HG02678 (cell line): ENCODE measurements around the gene FGR.

Experiments
- ATAC-seq: cut with Tn5 transposase; IDR thresholded peaks from one replicate; pipeline ENCODE4 v1.9.1; 2021; ENCODE audit warnings: mild to moderate bottlenecking, moderate library complexity; ENCODE audit not compliant: unreplicated experiment

FGR gene

DNA sequence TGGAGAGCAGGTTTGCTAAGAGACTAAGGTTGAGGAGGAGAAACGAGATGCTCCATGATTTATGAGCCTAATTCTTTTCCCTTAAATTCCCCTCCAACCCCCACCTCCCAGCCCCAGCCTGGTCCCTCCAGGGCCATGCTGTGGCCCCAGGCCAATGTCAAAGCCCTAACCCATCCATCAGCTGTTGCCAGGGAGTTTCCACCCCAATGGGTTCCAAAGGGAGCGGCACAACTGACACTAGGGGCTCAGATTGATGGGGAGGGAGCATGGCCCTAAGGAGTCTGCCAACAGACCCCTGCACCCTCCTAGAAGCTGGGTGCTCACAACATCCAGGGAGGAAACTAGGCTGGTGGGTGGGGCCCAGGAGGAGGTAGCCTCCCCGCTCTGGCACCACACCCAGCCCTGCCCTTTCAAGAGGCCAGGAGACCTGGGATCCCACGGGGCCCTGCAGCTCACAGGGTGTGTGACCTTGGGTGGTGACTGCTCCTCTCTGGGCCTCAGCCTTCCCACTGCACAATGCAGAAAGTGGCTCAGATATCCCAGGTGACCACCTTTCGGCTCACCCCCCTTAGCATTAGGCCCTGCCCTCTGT lies 44.0 kb downstream of the FGR start:
- ATAC-seq = no peak

DNA sequence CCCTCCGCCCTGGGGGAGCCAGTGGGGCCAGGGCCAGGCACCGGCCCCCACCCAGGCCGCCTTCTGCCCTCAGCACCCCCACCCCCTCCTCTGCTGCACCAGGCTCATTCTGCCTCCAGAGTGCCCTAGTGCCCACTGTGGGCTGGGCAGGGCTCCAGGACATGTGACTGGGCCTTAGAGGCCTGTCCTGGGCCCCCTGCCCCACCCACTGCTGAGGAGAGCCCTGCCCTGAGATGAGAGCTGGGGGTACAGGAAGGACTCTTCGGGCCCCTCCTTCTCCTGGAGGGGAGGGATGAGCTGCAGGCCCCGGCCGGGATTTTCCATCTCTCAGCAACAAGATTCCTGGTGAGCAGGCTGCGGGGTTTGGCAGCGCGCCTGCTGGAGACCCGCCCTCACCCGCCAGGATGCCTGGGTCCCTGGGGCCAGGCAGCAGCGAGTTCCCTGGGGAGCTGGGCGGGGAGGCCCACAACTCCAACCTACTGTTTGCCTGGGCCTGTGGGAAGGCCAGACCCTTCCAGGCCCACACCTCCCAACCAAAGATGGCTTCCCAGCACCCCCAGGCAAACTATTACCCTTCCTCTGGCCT lies 45.1 kb downstream of the FGR start:
- ATAC-seq = no peak

DNA sequence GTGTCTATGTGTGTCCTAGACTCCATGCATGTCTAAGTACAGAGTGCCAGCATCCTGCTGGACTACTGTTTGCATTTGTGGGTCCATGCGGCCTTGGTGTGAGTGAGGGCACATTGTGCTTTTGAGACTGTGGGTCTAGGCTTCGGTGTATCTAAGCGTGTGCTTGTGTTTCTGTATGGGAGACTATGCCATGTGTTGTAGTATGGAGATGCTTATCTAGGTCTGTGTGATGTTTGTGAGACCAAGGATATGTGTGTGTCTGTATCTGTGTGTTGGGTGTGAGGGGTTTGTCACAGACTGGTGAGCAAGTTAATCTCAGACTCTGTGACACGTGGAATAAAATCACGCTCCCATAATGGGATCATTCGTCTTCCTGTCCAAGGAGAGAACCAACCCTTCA lies 45.5 kb downstream of the FGR start:
- no peak for ATAC-seq

DNA sequence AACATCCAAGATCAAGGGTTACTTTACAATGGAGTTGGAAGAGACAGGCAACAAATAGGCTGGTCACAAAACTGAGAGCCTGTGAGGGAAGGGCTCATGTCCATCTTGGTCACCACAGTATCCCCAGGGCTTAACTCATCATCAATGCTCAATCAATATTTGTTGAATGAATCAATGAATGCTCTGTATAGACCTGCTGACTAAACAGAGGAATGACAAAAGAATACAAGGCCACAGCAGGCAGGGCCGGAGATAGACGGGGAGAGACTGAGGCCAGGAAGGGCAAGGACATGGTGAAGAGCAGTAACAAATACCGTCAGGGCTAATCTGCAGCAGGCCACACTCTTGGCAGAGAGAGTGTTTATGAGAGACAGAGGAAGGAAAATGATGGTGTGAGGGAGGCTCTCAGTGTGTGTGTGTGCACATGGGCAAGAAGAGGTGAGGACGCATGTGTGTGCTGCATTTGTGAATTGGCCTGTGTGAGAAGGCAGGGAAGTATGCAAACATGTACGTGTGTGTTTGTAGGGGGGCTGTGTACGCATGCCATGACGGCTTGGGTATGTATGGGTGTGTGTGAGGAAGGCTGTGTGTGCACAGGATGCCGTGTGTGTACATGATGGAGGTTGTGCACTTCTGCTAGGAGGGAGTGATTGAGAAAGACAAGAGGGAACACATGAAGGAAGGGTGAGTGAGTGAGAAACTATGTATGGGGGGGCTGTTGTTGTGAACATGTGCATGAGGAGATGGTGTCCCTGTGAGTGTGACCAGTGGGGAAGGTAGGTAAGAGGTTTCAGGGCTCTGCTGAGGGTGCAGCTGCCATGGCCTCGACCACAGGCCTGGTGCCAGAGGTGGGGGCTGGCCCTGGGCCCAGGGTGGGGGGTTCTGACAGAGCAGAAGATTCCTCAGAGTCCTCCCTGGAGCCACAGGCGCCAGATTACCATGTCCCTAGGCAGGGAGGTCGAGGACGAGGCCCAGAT lies 46.4 kb downstream of the FGR start:
- ATAC-seq = no peak

DNA sequence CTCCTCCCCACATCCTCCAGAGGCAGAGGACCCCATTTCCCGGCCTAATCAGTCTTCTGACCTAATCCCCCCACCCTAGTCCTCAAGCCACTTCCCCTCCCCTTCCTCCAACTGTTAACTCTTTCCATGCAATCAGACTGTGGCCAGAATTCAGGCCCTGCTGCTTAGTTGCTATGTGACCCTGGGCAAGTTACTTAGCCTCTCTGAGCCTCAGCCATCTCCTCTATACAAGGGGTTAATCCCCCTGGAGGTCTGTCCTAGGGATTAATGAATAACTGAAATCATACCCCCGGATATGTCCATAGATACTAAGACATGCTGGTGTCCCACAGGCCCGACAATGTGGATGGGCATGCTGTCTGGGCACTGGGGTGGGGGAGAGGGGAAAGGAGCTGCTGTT lies 49.3 kb downstream of the FGR start:
- ATAC-seq = no peak

DNA sequence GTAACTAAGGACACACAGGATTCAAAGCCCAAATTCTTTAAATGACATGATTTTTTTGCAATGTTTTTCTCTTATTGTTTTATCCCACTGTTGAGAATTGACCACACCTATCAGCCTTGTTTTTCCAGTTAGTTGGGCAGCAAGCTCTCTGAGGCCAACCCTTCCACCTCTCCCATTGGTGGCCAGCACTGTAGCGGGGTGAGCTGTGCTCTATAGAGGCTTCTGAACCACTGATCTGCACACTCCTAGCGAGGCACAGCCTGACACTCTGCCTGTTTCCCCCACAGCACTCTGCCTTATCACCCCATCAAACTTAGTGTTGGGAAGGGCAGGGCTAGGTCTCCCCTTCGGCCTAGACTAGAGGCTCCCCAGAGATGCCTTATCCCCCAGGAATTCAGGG lies 50.5 kb downstream of the FGR start:
- no peak for ATAC-seq

DNA sequence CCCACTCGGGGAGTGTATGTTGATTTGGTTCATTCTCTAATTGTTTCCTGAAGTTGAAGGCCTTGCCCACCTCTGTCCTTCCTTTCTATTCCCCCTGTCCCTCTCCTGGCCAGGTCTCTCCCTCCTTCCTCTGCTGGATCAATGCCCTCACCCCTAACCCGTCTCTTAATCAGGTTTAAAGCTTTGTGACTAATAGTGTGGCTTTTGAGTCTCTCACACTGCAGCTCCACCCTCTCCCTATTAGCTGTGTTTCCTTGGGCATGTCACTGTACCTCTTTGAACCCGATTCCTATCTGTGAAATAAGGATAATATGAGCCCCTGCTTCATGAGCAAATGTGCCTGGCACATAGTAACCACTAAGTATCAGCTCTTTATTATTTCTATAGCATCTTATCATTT lies 51.5 kb downstream of the FGR start:
- ATAC-seq = no peak

DNA sequence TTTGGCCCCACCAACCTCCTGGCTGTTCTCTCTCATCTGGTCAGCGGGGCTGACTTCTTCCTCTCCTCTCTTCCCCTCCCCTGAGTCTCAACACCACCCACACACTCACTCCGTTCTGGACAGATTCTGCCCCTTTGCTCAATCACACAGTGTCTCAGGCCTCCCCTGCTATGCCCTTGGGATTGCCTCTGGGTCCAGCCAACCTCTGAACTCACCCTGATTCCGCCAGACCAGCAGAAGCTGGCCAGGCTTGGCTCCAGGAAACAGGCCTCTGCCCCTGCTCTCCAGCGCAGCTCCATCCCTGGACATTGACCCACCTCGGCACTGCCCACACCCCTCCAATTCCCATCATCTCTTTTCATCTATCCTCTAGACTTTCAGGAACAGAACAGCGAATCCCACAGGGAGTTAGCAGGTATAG lies 53.2 kb downstream of the FGR start:
- no peak for ATAC-seq

DNA sequence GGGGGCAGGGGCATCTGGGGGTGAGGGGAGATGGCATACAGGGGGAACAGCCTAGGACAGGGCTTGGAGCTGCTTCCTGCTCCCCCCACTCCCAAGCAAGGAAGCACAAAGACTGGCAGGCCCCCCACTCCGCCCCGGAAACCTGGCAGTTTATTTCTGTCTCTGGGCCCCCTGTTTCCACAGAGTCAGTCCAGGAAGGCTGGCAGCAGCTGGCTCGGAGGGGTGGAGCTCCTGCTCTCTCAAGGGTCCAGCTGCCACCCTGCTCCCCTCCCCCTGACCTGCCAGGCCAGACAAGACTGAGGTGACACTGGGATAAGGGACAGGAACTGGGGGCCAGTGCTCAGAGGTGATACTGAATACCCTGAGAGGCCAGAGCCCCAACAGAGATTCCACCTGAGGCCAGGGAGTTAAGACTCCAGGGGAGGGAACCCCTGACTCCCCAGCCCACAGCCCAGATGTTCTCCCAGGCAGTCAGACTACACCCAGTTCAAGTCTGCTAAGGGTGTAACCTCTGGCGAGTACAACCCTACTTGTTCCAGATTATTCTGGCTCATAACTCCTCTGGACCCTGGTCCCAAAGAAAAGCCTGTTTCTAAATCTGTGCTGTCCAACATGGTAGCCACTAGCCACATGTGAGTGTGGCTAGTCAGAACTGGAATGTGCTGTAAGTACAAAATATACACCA lies 57.3 kb downstream of the FGR start:
- ATAC-seq = no peak

DNA sequence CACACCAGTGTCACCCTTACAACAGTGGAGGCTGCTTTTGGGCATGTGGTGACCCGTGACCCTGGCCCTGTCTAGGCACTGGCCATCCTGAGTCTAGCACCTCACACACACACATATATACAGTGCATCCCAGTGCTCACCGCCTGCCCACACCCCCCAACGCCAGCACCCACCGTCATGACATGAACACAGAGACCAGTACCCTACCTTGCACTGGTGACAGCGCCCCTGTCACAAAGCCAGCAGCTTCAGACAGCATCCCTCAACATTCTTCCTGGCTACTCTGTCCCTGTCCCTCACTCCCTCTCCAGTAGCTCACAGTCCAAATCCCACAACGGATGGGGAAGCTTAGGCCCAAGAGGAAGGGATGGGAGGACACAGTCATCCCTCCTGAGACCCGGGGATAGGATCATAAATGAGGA lies 58.2 kb downstream of the FGR start:
- ATAC-seq = no peak

DNA sequence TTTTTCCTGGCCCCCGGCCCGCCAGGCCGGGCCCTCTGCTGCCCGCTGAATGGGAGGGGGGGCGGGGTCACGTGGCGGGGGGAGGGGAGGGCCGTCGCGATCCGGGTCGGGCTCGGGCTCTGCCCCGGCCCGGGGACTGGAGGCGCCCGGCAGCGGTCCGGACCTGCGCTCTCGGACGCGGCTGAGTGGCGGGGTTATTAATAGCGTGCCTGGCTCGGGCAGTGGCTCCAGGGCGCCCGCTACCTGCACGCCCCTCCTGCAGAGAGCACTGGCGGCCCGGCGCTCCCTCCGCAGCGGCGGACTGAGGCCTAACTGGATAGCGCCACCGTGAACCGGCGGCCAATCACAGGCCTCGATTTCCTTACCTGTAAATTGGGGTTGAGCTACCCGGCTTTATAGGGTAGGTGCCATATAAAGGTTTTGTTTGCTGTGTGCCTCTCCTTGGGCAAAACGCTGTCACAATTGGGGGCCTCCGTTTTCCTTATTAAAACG lies 59.1 kb downstream of the FGR start:
- ATAC-seq = no peak

DNA sequence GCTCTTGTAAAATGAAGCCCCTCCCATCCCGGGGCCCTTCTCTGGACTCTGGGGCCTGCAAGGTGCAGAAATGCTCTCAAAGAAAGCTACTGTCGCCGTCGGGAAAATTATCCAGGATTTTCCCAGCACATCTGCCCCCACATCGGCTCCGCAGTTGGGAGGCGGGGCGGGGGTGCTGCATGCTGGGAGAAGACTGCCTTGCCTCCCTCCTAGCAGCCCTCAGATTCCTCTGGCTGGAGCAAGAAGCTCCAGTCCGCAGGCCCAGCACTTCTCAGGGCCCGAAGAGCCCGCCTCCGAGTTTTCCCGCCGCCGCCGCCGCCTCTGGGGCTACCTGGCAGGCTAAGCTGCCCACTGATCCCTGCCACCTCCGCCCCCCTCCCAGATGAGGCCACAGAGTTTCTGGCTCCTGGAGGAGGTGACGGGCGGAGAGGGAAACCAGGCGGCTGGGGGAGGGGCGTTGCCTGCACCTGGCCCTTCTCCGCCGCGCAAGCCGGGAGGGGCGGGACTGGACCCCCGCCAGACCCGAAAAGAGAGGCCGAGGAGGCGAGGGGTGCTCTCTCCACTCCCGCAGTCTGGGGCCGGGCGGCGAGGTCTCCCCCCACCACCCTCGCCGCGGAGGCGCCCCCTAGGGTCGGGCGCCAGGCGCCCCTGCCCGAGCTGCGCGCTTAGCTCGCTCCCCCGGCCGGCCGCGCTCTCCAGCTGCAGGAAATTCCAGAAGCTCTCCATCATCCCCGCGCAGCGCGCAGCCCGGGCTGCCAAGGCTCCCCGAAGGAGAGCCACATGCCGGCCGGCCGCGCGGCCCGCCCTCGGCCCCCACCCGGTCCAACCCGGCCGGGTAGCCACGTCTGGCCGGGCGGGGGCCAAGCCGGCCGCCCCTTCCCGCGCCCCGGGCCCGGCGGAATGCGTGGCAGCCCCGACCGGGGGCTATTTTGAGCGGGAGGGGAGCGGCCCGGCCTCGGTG lies 59.8 kb downstream of the FGR start:
- no peak for ATAC-seq

DNA sequence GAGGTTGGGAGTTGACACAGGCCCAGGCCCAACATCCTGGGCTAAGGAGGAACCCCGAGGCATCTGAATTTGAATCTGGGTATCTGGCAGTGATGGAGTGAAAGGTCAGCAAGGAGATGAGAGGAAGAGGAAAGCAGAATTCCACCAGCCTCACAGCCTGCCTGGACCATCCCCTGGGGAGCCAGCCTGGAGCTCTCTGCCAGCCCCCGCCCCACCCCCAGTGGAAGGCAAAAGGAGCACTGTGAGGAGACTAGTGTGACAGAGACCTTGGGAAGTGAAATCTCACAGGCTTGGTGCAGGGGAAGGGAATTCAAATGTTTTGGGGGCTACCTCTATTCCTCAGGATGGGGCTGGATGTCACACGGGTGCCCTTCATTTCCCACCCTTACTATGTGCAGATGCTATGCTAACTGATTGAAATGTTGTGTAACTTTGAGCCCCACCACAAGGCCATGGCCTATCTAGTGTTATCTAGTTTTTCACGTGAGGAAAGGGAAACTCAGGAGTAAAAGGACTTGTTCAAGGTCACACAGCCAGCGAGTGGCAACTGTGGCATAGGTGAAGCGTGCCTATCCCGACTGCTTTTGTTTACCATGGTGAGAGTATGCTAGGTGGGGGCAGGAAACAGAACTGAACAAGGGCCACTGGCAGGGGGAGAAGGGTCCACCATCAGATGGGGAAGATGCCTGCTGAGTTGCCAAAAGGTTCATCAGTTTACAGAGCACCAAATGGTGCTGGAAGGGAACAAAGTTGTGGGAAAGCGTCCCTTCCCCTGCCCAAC lies 60.8 kb downstream of the FGR start:
- ATAC-seq = no peak

DNA sequence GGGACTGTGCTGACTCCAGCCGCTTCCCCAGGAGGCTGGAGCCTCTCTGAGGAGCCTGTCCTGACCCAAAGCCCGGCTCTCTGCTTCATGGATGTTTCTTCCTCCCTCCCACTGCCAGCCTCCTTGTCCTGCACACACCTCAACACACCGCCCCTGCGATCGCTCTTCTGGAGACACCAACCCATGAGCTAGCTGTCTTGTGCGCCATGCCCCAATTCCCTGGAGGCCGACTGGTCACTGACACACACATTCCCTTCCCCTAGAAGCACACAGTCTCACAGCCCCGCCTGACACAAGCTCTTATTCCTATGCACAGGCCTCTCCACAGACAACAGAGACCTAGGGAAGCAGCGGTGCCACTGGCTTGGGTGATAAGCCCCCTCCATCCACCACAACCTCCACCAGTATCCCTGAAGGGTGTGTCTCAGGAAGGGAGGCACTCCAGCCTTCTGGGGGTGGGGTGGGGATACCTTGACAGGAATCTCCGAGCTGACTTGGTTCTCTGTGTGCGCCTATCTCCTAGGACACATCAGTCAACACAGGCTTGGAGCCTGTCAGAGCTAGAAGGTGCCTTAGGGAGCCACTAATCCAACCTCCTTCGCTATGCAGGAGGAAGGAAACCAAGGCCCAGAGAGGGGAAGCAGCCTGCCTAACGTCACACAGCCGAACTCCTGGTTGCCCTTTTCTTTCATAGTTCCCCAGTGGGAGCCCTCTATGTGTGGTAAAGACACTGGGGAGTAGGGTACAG lies 62.1 kb downstream of the FGR start:
- no peak for ATAC-seq

DNA sequence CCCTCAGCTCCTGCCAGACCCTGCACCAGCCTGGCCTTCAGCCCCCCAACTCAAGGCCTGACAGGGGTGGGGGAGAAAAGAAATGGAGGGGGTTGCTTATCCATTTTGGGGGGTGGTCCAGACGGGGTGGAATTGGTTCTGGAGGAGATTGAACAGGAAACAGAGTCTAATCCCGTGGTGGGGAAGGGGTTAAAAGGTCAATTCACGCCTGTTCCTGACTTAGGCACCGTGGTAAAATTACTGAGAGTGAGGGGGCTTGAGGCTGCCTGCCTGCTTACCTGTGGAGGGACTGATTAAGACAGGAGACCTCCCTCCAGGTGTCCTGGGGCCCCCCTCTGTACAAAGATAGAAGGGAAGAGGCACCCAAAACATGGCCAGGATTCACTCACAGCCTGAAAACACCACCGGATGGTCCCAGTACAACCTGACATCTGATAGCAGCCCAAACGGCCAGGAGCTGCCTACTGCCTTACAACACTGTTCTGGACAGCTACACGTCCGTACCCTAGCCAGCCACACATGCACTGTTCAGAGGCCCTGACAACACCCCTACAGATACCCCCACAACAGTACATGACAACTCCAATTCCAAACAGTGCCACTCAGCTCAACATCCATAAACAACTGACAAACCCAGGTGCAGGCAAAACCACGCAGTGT lies 62.8 kb downstream of the FGR start:
- no peak for ATAC-seq

DNA sequence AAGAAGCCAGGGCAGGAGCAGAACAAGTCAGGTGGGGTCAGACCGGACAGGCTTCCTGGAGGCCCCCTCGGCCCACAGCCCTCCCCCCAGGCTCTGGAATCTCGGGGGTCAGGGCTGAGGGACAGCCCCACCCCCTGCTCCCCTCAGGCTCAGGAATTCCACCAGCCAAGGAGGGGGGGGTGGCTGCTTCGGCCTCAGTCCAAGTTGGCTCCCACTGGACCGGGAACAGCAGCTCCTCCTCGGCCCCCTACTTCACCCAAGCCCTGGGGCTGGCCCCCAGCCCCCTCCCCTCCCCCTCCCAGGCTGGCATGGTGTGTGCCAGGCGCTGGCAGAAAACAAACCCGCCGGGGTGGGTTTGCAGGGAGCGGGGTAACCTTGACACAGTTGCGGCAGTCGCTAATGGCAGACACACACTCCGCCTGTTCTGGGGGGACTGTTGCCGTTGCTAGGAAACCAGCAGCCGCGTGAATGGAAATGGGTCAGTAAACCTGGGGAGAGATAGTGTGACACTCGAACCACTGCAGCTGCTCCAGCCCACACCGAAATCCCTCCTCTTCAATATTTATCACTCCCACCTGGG lies 63.5 kb downstream of the FGR start:
- ATAC-seq = no peak

DNA sequence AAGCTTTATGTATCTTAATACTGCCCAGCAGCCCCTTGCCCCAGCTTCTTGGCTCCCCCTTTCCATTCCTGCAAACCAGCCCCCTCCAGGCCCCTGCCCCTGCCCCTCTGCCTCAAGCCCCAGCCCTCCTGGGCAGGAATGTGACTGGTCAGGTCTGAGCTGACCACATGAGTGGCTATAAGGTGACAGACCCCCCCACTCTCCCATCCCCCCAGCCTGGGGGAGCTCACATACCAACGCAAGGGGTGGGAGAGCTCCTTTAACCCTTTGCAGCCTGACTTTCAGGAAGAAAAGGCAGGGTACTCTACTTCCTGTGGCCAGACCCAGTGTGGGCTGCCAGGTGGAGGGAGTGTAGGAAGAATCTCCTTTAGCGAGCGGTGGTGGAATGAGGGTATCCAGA lies 64.2 kb downstream of the FGR start:
- no peak for ATAC-seq

DNA sequence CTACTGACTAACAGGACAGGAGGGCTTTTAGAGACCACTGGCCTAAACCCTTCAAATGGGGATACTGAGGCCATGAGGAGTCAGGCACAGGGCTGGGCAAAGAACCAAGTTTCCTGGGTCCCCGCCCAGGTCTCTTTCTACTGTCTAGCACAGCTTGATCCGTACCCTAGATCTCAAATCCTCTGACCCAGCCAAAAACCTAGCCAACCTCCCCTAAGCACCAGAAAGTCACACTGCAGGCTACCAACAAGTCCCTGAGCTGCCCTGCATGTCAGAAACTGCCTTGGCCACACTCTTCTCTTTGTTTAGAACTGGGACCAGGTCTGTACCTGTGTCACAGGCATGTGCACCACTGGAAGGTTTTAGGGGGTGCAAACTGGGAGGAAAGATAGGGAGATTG lies 64.6 kb downstream of the FGR start:
- ATAC-seq = no peak
